Measurements from ENCODE around the gene ARHGAP30.

- TF ChIP-seq EZH2 (IDR thresholded peaks at IDR 0.05; ENCODE audit: low read length) (no peak), CTCF (optimal IDR thresholded peaks at IDR 0.05 in 1 of 3, IDR thresholded peaks at IDR 0.05 in 1 of 3, conservative IDR thresholded peaks at IDR 0.05 in 1 of 3; ENCODE audit: extremely low read depth in 1 of 3, insufficient read depth in 2 of 3, low read length in 3 of 3) (no peak)
These were observed 30.5 kb downstream of the ARHGAP30 start for GRCh38 chr1:161039154-161039545.

Measured in keratinocyte (primary cell).